GM12878 (cell line): Measurements from ENCODE around the gene MAP2K1. TPM values are rescaled to one million over a fixed set of nuclear protein-coding genes. Genes with fewer than 3 reads are reported as not detected.

Experiments
- BRCA1 ChIP-seq: IDR thresholded peaks from 2 replicates; pipeline ENCODE4 v1.6.1; 2011; ENCODE audit warnings: low read depth, low read length, improper control_type of control experiment
- CBX3 ChIP-seq: fragments of 200-600 bp; sonication (generic); IDR thresholded peaks from 2 replicates; pipeline ENCODE4 v1.6.1; 2016; ENCODE audit warnings: low read depth, borderline replicate concordance
- CHD1 ChIP-seq: IDR thresholded peaks from 2 replicates; pipeline ENCODE4 v1.6.1; 2012; ENCODE audit warnings: low read depth, low read length, improper control_type of control experiment
- CHD2 ChIP-seq: IDR thresholded peaks from 2 replicates; pipeline ENCODE4 v1.6.1; 2011; ENCODE audit warnings: low read depth, low read length, improper control_type of control experiment, borderline replicate concordance
- CREM ChIP-seq: IDR thresholded peaks from 2 replicates; pipeline ENCODE4 v1.6.1; 2014; ENCODE audit warnings: antibody characterized with exemption, low read depth
- E2F8 ChIP-seq: fragments of 450-650 bp; IDR thresholded peaks from 2 replicates; pipeline ENCODE4 v1.6.1; 2018; ENCODE audit warnings: mild to moderate bottlenecking, low read depth, moderate library complexity; ENCODE audit not compliant: partially characterized antibody
- E4F1 ChIP-seq: fragments of 450-650 bp; IDR thresholded peaks from 2 replicates; pipeline ENCODE4 v1.6.1; 2018; ENCODE audit warnings: borderline replicate concordance, mild to moderate bottlenecking; ENCODE audit not compliant: partially characterized antibody
- MEF2A ChIP-seq: IDR thresholded peaks from 2 replicates; pipeline ENCODE4 v1.6.1; 2011; ENCODE audit warnings: low read depth, mild to moderate bottlenecking, low read length, moderate library complexity; ENCODE audit not compliant: insufficient read depth
- NBN ChIP-seq: fragments of 450-650 bp; IDR thresholded peaks from 2 replicates; pipeline ENCODE4 v1.6.1; 2016
- NR2C1 ChIP-seq: fragments of 450-650 bp; IDR thresholded peaks from 2 replicates; pipeline ENCODE4 v1.6.1; 2017; ENCODE audit warnings: antibody characterized with exemption, mild to moderate bottlenecking, moderate library complexity
- NR2F1 ChIP-seq: fragments of 450-650 bp; conservative IDR thresholded peaks from 2 replicates; pipeline ENCODE4 v1.6.1; 2017; ENCODE audit warnings: mild to moderate bottlenecking
- PAX8 ChIP-seq: fragments of 450-650 bp; IDR thresholded peaks from 2 replicates; pipeline ENCODE4 v1.6.1; 2017; ENCODE audit warnings: mild to moderate bottlenecking, moderate library complexity
- RBBP5 ChIP-seq: fragments of 200-600 bp; sonication (generic); conservative IDR thresholded peaks from 2 replicates; pipeline ENCODE4 v1.6.1; 2016
- SIX5 ChIP-seq: IDR thresholded peaks from 2 replicates; pipeline ENCODE4 v1.6.1; 2011; ENCODE audit warnings: mild to moderate bottlenecking, low read depth, low read length, moderate library complexity; ENCODE audit not compliant: severe bottlenecking
- SMAD1 ChIP-seq: fragments of 450-650 bp; IDR thresholded peaks from 2 replicates; pipeline ENCODE4 v1.6.1; 2018; ENCODE audit warnings: mild to moderate bottlenecking, low read depth; ENCODE audit not compliant: partially characterized antibody
- SPI1 ChIP-seq: IDR thresholded peaks from 2 replicates; pipeline ENCODE4 v1.6.1; 2011; ENCODE audit warnings: low read depth, mild to moderate bottlenecking, low read length, moderate library complexity, borderline replicate concordance; ENCODE audit not compliant: insufficient read depth
- SREBF1 ChIP-seq: IDR thresholded peaks from 2 replicates; pipeline ENCODE4 v1.6.1; 2012; ENCODE audit warnings: mild to moderate bottlenecking, low read length
- TAF1 ChIP-seq: IDR thresholded peaks from 2 replicates; pipeline ENCODE4 v1.6.1; 2011; ENCODE audit warnings: mild to moderate bottlenecking, low read depth, low read length, borderline replicate concordance
- YBX1 ChIP-seq: fragments of 450-650 bp; IDR thresholded peaks from 2 replicates; pipeline ENCODE4 v1.6.1; 2016; ENCODE audit warnings: antibody characterized with exemption
- ZBTB11 ChIP-seq: fragments of 450-650 bp; formaldehyde crosslinking; IDR thresholded peaks from 2 replicates; pipeline ENCODE4 v1.5.0; 2022; ENCODE audit warnings: mild to moderate bottlenecking, missing genetic modification characterization
- ZNF207 ChIP-seq: fragments of 450-650 bp; IDR thresholded peaks from 2 replicates; pipeline ENCODE4 v1.6.1; 2014; ENCODE audit warnings: antibody characterized with exemption, mild to moderate bottlenecking, borderline replicate concordance
- ZNF24 ChIP-seq: fragments of 450-650 bp; IDR thresholded peaks from 2 replicates; pipeline ENCODE4 v1.6.1; 2017; ENCODE audit warnings: antibody characterized with exemption, mild to moderate bottlenecking
- ZZZ3 ChIP-seq: IDR thresholded peaks from 2 replicates; pipeline ENCODE4 v1.6.1; 2011; ENCODE audit warnings: low read depth; ENCODE audit not compliant: control insufficient read depth, insufficient read length
- polyA plus RNA-seq, 11 experiments: library from polyadenylated mRNA; depleted of rRNA in 4 of 11; unstranded in 6 of 11; stranded (reverse) in 5 of 11; fragments of >200 nt; fragmentation: Nextera tagmentation in 4 of 11; fragmentation: Illumina TruSeq in 1 of 11; extraction: Ambion mirVana in 4 of 11; extraction: Trizol in 1 of 11; gene quantifications; 1 replicate in 1 of 11; 2 replicates in 10 of 11; pipeline versions ENCODE4 v1.2.1 to v1.2.3, GENCODE V29; 2011 to 2016; ENCODE audit warnings: inconsistent platforms in 2 of 11, missing spikeins in 2 of 11, low read depth in 1 of 11
- total RNA-seq, 4 experiments: library from RNA; depleted of rRNA in 3 of 4; stranded (reverse); fragments of >200 nt in 3 of 4; fragmentation: Illumina TruSeq in 1 of 4; extraction: Trizol in 1 of 4; gene quantifications; 2 replicates each; pipeline versions ENCODE4 v1.2.1 to v1.2.3, GENCODE V29; 2013 to 2021

The MAP2K1 gene
- total and polyA plus RNA-seq, 10 of the 15 experiments (the other 5 are each of a cell fraction or from before 2014, with no cell fraction given) = 11.2 to 112 (median 56.6) TPM

DNA sequence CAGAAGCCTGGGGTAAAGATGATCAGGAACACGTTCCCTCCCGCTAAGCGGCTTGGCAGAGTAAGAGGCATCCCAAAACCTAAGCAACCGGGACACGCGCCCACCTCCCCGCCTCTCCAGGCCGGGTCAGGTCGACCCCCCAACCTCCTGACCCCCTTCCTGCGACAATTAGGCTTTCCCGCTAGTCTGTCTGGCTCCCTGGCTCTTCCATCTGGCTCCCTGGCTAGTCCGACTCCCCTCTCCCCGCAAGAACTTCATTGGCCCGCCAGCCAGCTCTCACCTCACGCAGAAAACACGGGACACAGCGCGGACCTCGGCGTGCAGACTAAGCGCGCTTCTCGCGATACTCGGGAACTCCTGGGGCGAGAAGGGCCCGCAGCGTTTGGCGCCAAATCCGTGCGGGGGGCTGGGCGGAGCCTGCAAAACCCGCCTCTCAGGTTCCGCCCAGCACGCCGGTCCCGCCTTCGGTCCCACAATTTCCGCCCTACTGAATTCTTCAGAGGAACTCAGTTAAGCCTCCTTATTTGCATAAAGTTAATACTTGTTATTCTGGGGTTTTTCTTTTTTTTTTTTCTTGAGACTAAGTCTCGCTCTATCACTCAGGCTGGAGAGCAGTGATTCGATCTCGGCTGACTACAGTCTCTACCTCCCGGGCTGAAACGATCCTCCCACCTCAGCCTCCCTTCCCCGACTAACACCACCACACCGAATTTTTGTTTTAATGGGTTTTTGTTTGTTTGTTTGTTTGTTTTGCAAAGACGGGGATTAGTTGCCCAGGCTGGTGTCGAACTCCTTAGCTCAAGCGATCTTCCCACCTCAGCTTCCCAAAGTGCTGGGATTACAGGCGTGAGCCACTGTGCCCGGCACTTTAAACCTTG, 30.1 kb upstream of the MAP2K1 start, which contains the start of gene TIPIN (continued):
- TF ChIP-seq E2F8 (peak; percentile 97), YBX1 (peak; percentile 74; the same call in 1 of the 2 replicates), SMAD1 (no peak), CHD1 (no peak), SIX5 (peak; percentile 37), CHD2 (peak; percentile 100), TAF1 (peak; percentile 60; the same call in 1 of the 2 replicates), MEF2A (0 out of 2 replicates have a peak, but pooled peaks have one; percentile 17), E4F1 (peak; percentile 17), SREBF1 (no peak), RBBP5 (no peak), ZBTB11 (CRISPR knock-in tag) (no peak), ZZZ3 (no peak), CBX3 (no peak), SPI1 (peak; percentile 41; the same call in 1 of the 2 replicates), NR2F1 (0 out of 2 replicates have a peak, but pooled peaks have one; percentile 34), CREM (peak; percentile 91), ZNF207 (0 out of 2 replicates have a peak, but pooled peaks have one; percentile 51), BRCA1 (peak; percentile 98), NR2C1 (no peak), PAX8 (no peak), NBN (peak; percentile 64), ZNF24 (no peak)
